ENCODE results near the gene ACAD9.

ACAD9 gene

GRCh38 chr3:128872282-128872681, 7.1 kb upstream of the ACAD9 start:
- DNase-seq (ENCODE audit: low spot score) = no peak
- in situ Hi-C loops (cut with MboI; ENCODE audit: low pct_unique_long_range_greater_than_20kb, low sequenced_read_pairs, unreplicated experiment) = no loop called here
- TF ChIP-seq CTCF (IDR thresholded peaks at IDR 0.05; ENCODE audit: extremely low read depth, insufficient read depth, missing control alignments) = no peak

- in situ Hi-C loops (cut with MboI; ENCODE audit: low pct_unique_long_range_greater_than_20kb, low sequenced_read_pairs, unreplicated experiment) = no loop called here
- no peak for TF ChIP-seq CTCF (IDR thresholded peaks at IDR 0.05; ENCODE audit: extremely low read depth, insufficient read depth, missing control alignments)
- no peak for DNase-seq (ENCODE audit: low spot score)
Measured at GRCh38 chr3:128872744-128873143, 6.7 kb upstream of the ACAD9 start.

- in situ Hi-C loops (cut with MboI; ENCODE audit: low pct_unique_long_range_greater_than_20kb, low sequenced_read_pairs, unreplicated experiment) = no loop called here
- no peak for DNase-seq (ENCODE audit: low spot score)
- no peak for TF ChIP-seq CTCF (IDR thresholded peaks at IDR 0.05; ENCODE audit: extremely low read depth, insufficient read depth, missing control alignments)
Measured at GRCh38 chr3:128873244-128874022, 6.0 kb upstream of the ACAD9 start.

GRCh38 chr3:128874481-128875180, 4.8 kb upstream of the ACAD9 start:
- in situ Hi-C loops (cut with MboI; ENCODE audit: low pct_unique_long_range_greater_than_20kb, low sequenced_read_pairs, unreplicated experiment) = no loop called here
- TF ChIP-seq CTCF (IDR thresholded peaks at IDR 0.05; ENCODE audit: extremely low read depth, insufficient read depth, missing control alignments) = no peak
- no peak for DNase-seq (ENCODE audit: low spot score)

GRCh38 chr3:128875556-128876120, 3.8 kb upstream of the ACAD9 start:
- peak; percentile 51 for DNase-seq (ENCODE audit: low spot score)
- in situ Hi-C loops (cut with MboI; ENCODE audit: low pct_unique_long_range_greater_than_20kb, low sequenced_read_pairs, unreplicated experiment) = no loop called here

More at GRCh38 chr3:128875556-128876120, 3.8 kb upstream of the ACAD9 start:
- peak; percentile 52 for TF ChIP-seq CTCF (IDR thresholded peaks at IDR 0.05; ENCODE audit: extremely low read depth, insufficient read depth, missing control alignments)

All from GM13977 (cell line).